OCI-LY3 (cell line): ENCODE results near the gene LENG9.

Experiments used
- H2AFZ ChIP-seq: fragments of 200-600, 300-600 bp; shearing (Covaris generic); 2 replicates; pipeline ENCODE4 v1.6.0; 2014; ENCODE audit warnings: antibody characterized with exemption, low read depth, low read length
- H3K27ac ChIP-seq: fragments of 200-600, 300-600 bp; sonication (generic); 2 replicates; pipeline ENCODE4 v1.5.1; 2014; ENCODE audit warnings: mild to moderate bottlenecking, low read length, moderate library complexity, mixed read lengths
- H3K27me3 ChIP-seq: fragments of 200-600, 300-600 bp; sonication (generic); 2 replicates; pipeline ENCODE4 v1.6.1; 2014; ENCODE audit warnings: low read depth, low read length, mixed read lengths
- H3K36me3 ChIP-seq: fragments of 200-600, 300-600 bp; sonication (generic); replicated peaks from 2 replicates; pipeline ENCODE3; 2014; ENCODE audit warnings: low read depth, low read length, mixed read lengths
- H3K4me1 ChIP-seq: fragments of 300-600, 200-600 bp; sonication (generic); 2 replicates; pipeline ENCODE4 v1.6.1; 2014; ENCODE audit warnings: low read length, mixed read lengths
- H3K4me2 ChIP-seq: fragments of 200-600, 300-600 bp; sonication (generic); 2 replicates; pipeline ENCODE4 v1.6.1; 2014; ENCODE audit warnings: low read length, mixed read lengths
- H3K4me3 ChIP-seq: fragments of 300-600, 200-600 bp; sonication (generic); 2 replicates; pipeline ENCODE4 v1.5.1; 2014; ENCODE audit warnings: antibody characterized with exemption, mild to moderate bottlenecking, low read length, moderate library complexity
- H3K79me2 ChIP-seq: fragments of 300-600, 200-600 bp; shearing (Covaris generic); 2 replicates; pipeline ENCODE4 v1.6.1; 2014; ENCODE audit warnings: mild to moderate bottlenecking, low read length, mixed read lengths
- H3K9ac ChIP-seq: fragments of 300-600, 200-600 bp; shearing (Covaris generic); 2 replicates; pipeline ENCODE4 v1.6.0; 2014; ENCODE audit warnings: mild to moderate bottlenecking, low read length, moderate library complexity
- H3K9me3 ChIP-seq: fragments of 200-600, 300-600 bp; shearing (Covaris generic); 2 replicates; pipeline ENCODE4 v1.6.1; 2014; ENCODE audit warnings: low read length, mixed read lengths; ENCODE audit not compliant: insufficient read depth
- H4K20me1 ChIP-seq: fragments of 200-600, 300-600 bp; sonication (generic); 2 replicates; pipeline ENCODE4 v1.6.1; 2016; ENCODE audit warnings: low read length, mixed read lengths; ENCODE audit not compliant: insufficient read depth
- CTCF ChIP-seq: fragments of 200-600, 300-600 bp; sonication (generic); IDR thresholded peaks from 2 replicates; pipeline ENCODE4 v1.5.1; 2014; ENCODE audit warnings: antibody characterized with exemption, low read length, low read depth
- EZH2phosphoT487 ChIP-seq: fragments of 200-600 bp; shearing (Covaris generic); IDR thresholded peaks from 2 replicates; pipeline ENCODE4 v1.6.1; 2018; ENCODE audit warnings: antibody characterized with exemption, mixed run types, low read depth

Gene LENG9

GRCh38 chr19:54424660-54425381 lies 38.8 kb downstream of the LENG9 start:
- Histone ChIP-seq H3K4me3 (no peak overlapping the region), H3K27me3 (peaks cover 9% of the 10 kb centered on the region; the same call in 1 of the 2 replicates), H3K27ac (no peak overlapping the region), H2AFZ (no peak overlapping the region), H4K20me1 (no peaks in the 10 kb centered on the region), H3K9ac (no peak overlapping the region), H3K4me1 (no peaks in the 10 kb centered on the region), H3K9me3 (no peaks in the 10 kb centered on the region), H3K4me2 (no peak overlapping the region), H3K79me2 (no peaks in the 10 kb centered on the region), H3K36me3 (no peaks in the 10 kb centered on the region)
- TF ChIP-seq CTCF (no peak), EZH2phosphoT487 (no peak)

- Histone ChIP-seq H3K27me3 (peaks cover 3% of the 10 kb centered on the region; the same call in 1 of the 2 replicates), H4K20me1 (no peaks in the 10 kb centered on the region), H3K4me2 (no peak overlapping the region), H2AFZ (no peak overlapping the region), H3K79me2 (no peaks in the 10 kb centered on the region), H3K27ac (no peak overlapping the region), H3K9me3 (no peaks in the 10 kb centered on the region), H3K36me3 (no peaks in the 10 kb centered on the region), H3K9ac (no peak overlapping the region), H3K4me1 (no peaks in the 10 kb centered on the region), H3K4me3 (no peak overlapping the region)
- TF ChIP-seq EZH2phosphoT487 (no peak), CTCF (no peak)
Observed at GRCh38 chr19:54424201-54424600, 39.4 kb downstream of the LENG9 start.

GRCh38 chr19:54422136-54422535 lies 41.4 kb downstream of the LENG9 start:
- TF ChIP-seq EZH2phosphoT487, result no peak
- no peaks in the 10 kb centered on the region for H3K27me3 ChIP-seq
- no peak overlapping the region for H3K9ac ChIP-seq
- H3K4me1 ChIP-seq, result no peaks in the 10 kb centered on the region
- H3K4me3 ChIP-seq, result no peak overlapping the region
- H3K9me3 ChIP-seq, result no peaks in the 10 kb centered on the region
- no peaks in the 10 kb centered on the region for H3K79me2 ChIP-seq
- H3K4me2 ChIP-seq, result no peak overlapping the region
- no peaks in the 10 kb centered on the region for H3K36me3 ChIP-seq
- H2AFZ ChIP-seq, result no peak overlapping the region
- no peak overlapping the region for H3K27ac ChIP-seq
- no peaks in the 10 kb centered on the region for H4K20me1 ChIP-seq

- Histone ChIP-seq H3K4me1 (no peaks in the 10 kb centered on the region), H4K20me1 (no peaks in the 10 kb centered on the region)
Observed at GRCh38 chr19:54421521-54421920, 42.1 kb downstream of the LENG9 start.

More at GRCh38 chr19:54421521-54421920, 42.1 kb downstream of the LENG9 start:
- no peaks in the 10 kb centered on the region for H3K79me2 ChIP-seq
- H2AFZ ChIP-seq, result no peak overlapping the region
- H3K9me3 ChIP-seq, result no peaks in the 10 kb centered on the region
- no peak overlapping the region for H3K9ac ChIP-seq
- H3K36me3 ChIP-seq, result no peaks in the 10 kb centered on the region
- H3K27me3 ChIP-seq, result no peaks in the 10 kb centered on the region
- no peak overlapping the region for H3K27ac ChIP-seq
- no peak overlapping the region for H3K4me3 ChIP-seq
- H3K4me2 ChIP-seq, result no peak overlapping the region
- TF ChIP-seq CTCF (no peak), EZH2phosphoT487 (no peak)
